Measurements from ENCODE around the gene KCTD17. TPM values are rescaled to one million over a fixed set of nuclear protein-coding genes. Genes with fewer than 3 reads are reported as not detected.

KCTD17 gene
- total RNA-seq, 1 donor from 2014 or later = 17.5 TPM

GRCh38 chr22:37079158-37079557 lies 27.6 kb downstream of the KCTD17 start:
- H3K79me2 ChIP-seq (ENCODE audit: low read depth) = no peaks in the 10 kb centered on the region
- H3K9me3 ChIP-seq (ENCODE audit: low read depth) = no peaks in the 10 kb centered on the region
- peaks cover 3% of the 10 kb centered on the region for H3K4me1 Mint-ChIP-seq
- H3K9ac ChIP-seq = no peak overlapping the region
- peaks cover 24% of the 10 kb centered on the region for H3K27me3 Mint-ChIP-seq (ENCODE audit: insufficient read depth, low read depth)
- H3K4me2 ChIP-seq = no peak overlapping the region
- no peak for DNase-seq (ENCODE audit: low spot score)
- no peak overlapping the region for H3K27ac ChIP-seq
- TF ChIP-seq EZH2phosphoT487 (IDR thresholded peaks at IDR 0.05) (no peak), CTCF (IDR thresholded peaks at IDR 0.05) (no peak), EZH2 (IDR thresholded peaks at IDR 0.05) (no peak)
- no peak overlapping the region for H2AFZ ChIP-seq (replicated peaks)
- no peaks in the 10 kb centered on the region for H3K9me3 Mint-ChIP-seq
- peaks cover 40% of the 10 kb centered on the region for H3K27me3 ChIP-seq
- H4K20me1 ChIP-seq (ENCODE audit: low read depth) = no peaks in the 10 kb centered on the region
- H3K4me3 Mint-ChIP-seq = no peak overlapping the region
- no peaks in the 10 kb centered on the region for H3F3A ChIP-seq (ENCODE audit: low read depth)
- H3K4me3 ChIP-seq = no peak overlapping the region
- no peaks in the 10 kb centered on the region for H3K36me3 ChIP-seq
- no peaks in the 10 kb centered on the region for H3K4me1 ChIP-seq
- H3K27ac Mint-ChIP-seq = peak overlapping the region; percentile 24
- H3K36me3 Mint-ChIP-seq = no peaks in the 10 kb centered on the region

GRCh38 chr22:37079668-37080171 lies 28.2 kb downstream of the KCTD17 start:
- Histone ChIP-seq H3K9ac (no peak overlapping the region), H3K79me2 (ENCODE audit: low read depth) (no peaks in the 10 kb centered on the region), H3F3A (ENCODE audit: low read depth) (no peaks in the 10 kb centered on the region), H3K27ac (no peak overlapping the region), H3K4me2 (no peak overlapping the region), H3K4me1 (no peaks in the 10 kb centered on the region), H4K20me1 (ENCODE audit: low read depth) (no peaks in the 10 kb centered on the region), H3K4me3 (no peak overlapping the region), H3K36me3 (no peaks in the 10 kb centered on the region), H3K27me3 (peaks cover 34% of the 10 kb centered on the region), H3K9me3 (ENCODE audit: low read depth) (no peaks in the 10 kb centered on the region), H2AFZ (replicated peaks) (no peak overlapping the region)
- DNase-seq (ENCODE audit: low spot score) = no peak
- Mint-ChIP-seq H3K27ac (no peak overlapping the region), H3K4me3 (no peak overlapping the region), H3K36me3 (no peaks in the 10 kb centered on the region), H3K9me3 (no peaks in the 10 kb centered on the region), H3K27me3 (ENCODE audit: insufficient read depth, low read depth) (peaks cover 21% of the 10 kb centered on the region), H3K4me1 (peaks cover 3% of the 10 kb centered on the region)
- TF ChIP-seq EZH2 (IDR thresholded peaks at IDR 0.05) = no peak
- no peak for TF ChIP-seq EZH2phosphoT487 (IDR thresholded peaks at IDR 0.05)
- TF ChIP-seq CTCF (IDR thresholded peaks at IDR 0.05) = no peak

GRCh38 chr22:37080438-37080837 lies 28.9 kb downstream of the KCTD17 start:
- peaks cover 3% of the 10 kb centered on the region for H3K4me1 Mint-ChIP-seq
- Histone ChIP-seq H3K27ac (no peak overlapping the region), H3K4me3 (no peak overlapping the region), H4K20me1 (ENCODE audit: low read depth) (no peaks in the 10 kb centered on the region), H3K4me1 (no peaks in the 10 kb centered on the region), H3F3A (ENCODE audit: low read depth) (no peaks in the 10 kb centered on the region), H3K9ac (no peak overlapping the region), H3K36me3 (no peaks in the 10 kb centered on the region), H3K27me3 (peaks cover 27% of the 10 kb centered on the region), H3K9me3 (ENCODE audit: low read depth) (no peaks in the 10 kb centered on the region), H3K4me2 (no peak overlapping the region), H2AFZ (replicated peaks) (no peak overlapping the region), H3K79me2 (ENCODE audit: low read depth) (no peaks in the 10 kb centered on the region)
- no peak overlapping the region for H3K4me3 Mint-ChIP-seq
- TF ChIP-seq CTCF (IDR thresholded peaks at IDR 0.05) (no peak), EZH2phosphoT487 (IDR thresholded peaks at IDR 0.05) (no peak), EZH2 (IDR thresholded peaks at IDR 0.05) (no peak)
- peaks cover 17% of the 10 kb centered on the region for H3K27me3 Mint-ChIP-seq (ENCODE audit: insufficient read depth, low read depth)
- DNase-seq (ENCODE audit: low spot score) = no peak
- H3K27ac Mint-ChIP-seq = no peak overlapping the region
- no peaks in the 10 kb centered on the region for H3K36me3 Mint-ChIP-seq
- H3K9me3 Mint-ChIP-seq = no peaks in the 10 kb centered on the region
